HG03460 (cell line): ENCODE results near the gene SENP8.

Experiments
- ATAC-seq: cut with Tn5 transposase; IDR thresholded peaks from one replicate; pipeline ENCODE4 v1.9.1; 2021; ENCODE audit not compliant: unreplicated experiment

SENP8 gene

GRCh38 chr15:72174551-72175165, 56.5 kb downstream of the SENP8 start:
- ATAC-seq, result no peak

- ATAC-seq, result no peak
Observed at GRCh38 chr15:72175186-72176044, 57.2 kb downstream of the SENP8 start.

GRCh38 chr15:72176159-72176558, 58.0 kb downstream of the SENP8 start:
- ATAC-seq, result no peak

- no peak for ATAC-seq
Observed at GRCh38 chr15:72176743-72177142, 58.5 kb downstream of the SENP8 start.

GRCh38 chr15:72178976-72179585, 60.9 kb downstream of the SENP8 start:
- no peak for ATAC-seq

- no peak for ATAC-seq
Observed at GRCh38 chr15:72179950-72180581, 61.9 kb downstream of the SENP8 start.

- ATAC-seq, result no peak
Observed at GRCh38 chr15:72180761-72181324, 62.6 kb downstream of the SENP8 start.

GRCh38 chr15:72182244-72182643, 64.0 kb downstream of the SENP8 start:
- no peak for ATAC-seq

- no peak for ATAC-seq
Observed at GRCh38 chr15:72182673-72183072, 64.5 kb downstream of the SENP8 start.

- no peak for ATAC-seq
Observed at GRCh38 chr15:72183781-72184164, 65.6 kb downstream of the SENP8 start.

GRCh38 chr15:72184165-72184811, 66.1 kb downstream of the SENP8 start:
- no peak for ATAC-seq

GRCh38 chr15:72189250-72189902, 71.2 kb downstream of the SENP8 start:
- ATAC-seq, result no peak

GRCh38 chr15:72192416-72192815, 74.2 kb downstream of the SENP8 start:
- ATAC-seq, result no peak
